Stomach (tissue), 9 donors: ENCODE measurements around the gene TRMT10C. TPM values are rescaled to one million over a fixed set of nuclear protein-coding genes. Genes with fewer than 3 reads are reported as not detected.

Source experiments
- DNase-seq, 2 donors: peaks; one replicate each; pipeline versions ENCODE4 v3.0.0 to v3.0.0-alpha.2; 2013 to 2019
- H3K27ac ChIP-seq, 5 donors: fragments of 200-600 bp in 4 of 5; sonication (generic) in 4 of 5; one replicate each; pipeline ENCODE4 v1.5.1; 2013 to 2019; ENCODE audit warnings: mild to moderate bottlenecking in 1 of 5, moderate library complexity in 1 of 5
- H3K27me3 ChIP-seq, 3 donors: fragments of 200-600 bp; sonication (generic); one replicate each; pipeline ENCODE4 v1.5.1; 2017 to 2019; ENCODE audit warnings: mixed run types in 1 of 3
- H3K36me3 ChIP-seq, 4 donors: fragments of 200-600 bp; sonication (generic); 1 replicate in 3 of 4; 2 replicates in 1 of 4; pipeline ENCODE4 v1.5.1; 2016 to 2019
- H3K4me1 ChIP-seq, 4 donors: fragments of 200-600 bp; sonication (generic); one replicate each; pipeline ENCODE4 v1.5.1; 2016 to 2019
- H3K4me3 ChIP-seq, 4 donors: fragments of 200-600 bp; sonication (generic) in 3 of 4; one replicate each; pipeline ENCODE4 v1.5.1; 2016 to 2019; ENCODE audit warnings: mild to moderate bottlenecking in 1 of 4
- H3K9me3 ChIP-seq, 4 donors: fragments of 200-600 bp; sonication (generic); one replicate each; pipeline ENCODE4 v1.5.1; 2016 to 2019
- EP300 ChIP-seq: sonication (generic); formaldehyde crosslinking; IDR thresholded peaks from one replicate; pipeline ENCODE4 v1.6.1; 2017; ENCODE audit warnings: antibody characterized with exemption
- POLR2A ChIP-seq, 4 donors: fragments of 450-650 bp; IDR thresholded peaks; one replicate each; pipeline ENCODE4 v1.6.1; 2016; ENCODE audit warnings: antibody characterized with exemption in 4 of 4, control low read depth in 2 of 4, mild to moderate bottlenecking in 1 of 4, moderate library complexity in 1 of 4
- POLR2AphosphoS5 ChIP-seq, 3 donors: sonication (generic); formaldehyde crosslinking; IDR thresholded peaks; one replicate each; pipeline ENCODE4 v1.6.1; 2016; ENCODE audit warnings: antibody characterized with exemption in 3 of 3
- WGBS, 5 donors: extraction: QIAGEN DNeasy Blood & Tissue Kit in 3 of 5; methylation state at CpG; one replicate each; pipeline versions ENCODE4 v1.1.5 to v1.1.7; 2013 to 2018; 5-methylcytosine and 5-hydroxymethylcytosine counted together
- intact Hi-C: fragments of 100-400 bp; cut with DNase I; formaldehyde crosslinking; loops from one replicate; pipeline ENCODE4 v1.15.1; 2023; ENCODE audit warnings: low total_unique reads
- polyA plus RNA-seq, 3 donors: library from polyadenylated mRNA; stranded (reverse); fragments of 200-250 nt; gene quantifications; one replicate each; pipeline ENCODE4 v1.2.3, GENCODE V29; 2013
- small RNA-seq, 4 donors: library from RNA; depleted of rRNA; stranded (forward); fragments of <200 nt; gene quantifications; one replicate each; pipeline ENCODE3, GENCODE V24; 2016
- total RNA-seq, 5 donors: library from RNA; depleted of rRNA; stranded (reverse); fragments of >200 nt; gene quantifications; one replicate each; pipeline versions ENCODE4 v1.1.0 to v1.2.3, GENCODE V29; 2014 to 2016
- TF ChIP-seq, protein P1 (sequence below), 7 experiments: fragments of 450-650 bp in 4 of 7; fragments of 200-600 bp in 3 of 7; sonication (generic) in 3 of 7; IDR thresholded peaks; one replicate each; pipeline ENCODE4 v1.5.1; 2016 to 2019; ENCODE audit warnings: antibody characterized with exemption in 7 of 7, control low read depth in 2 of 7, mild to moderate bottlenecking in 1 of 7
- donor health status: healthy with polysubstance abuse.
- donor health status: Bipolar disorder and iron deficiency.
- donor health status: healthy.

The TRMT10C gene
- total and polyA plus RNA-seq, 8 donors: 1.4 to 33.6 (median 14.2) TPM

GRCh38 chr3:101615525-101615924 lies 53.9 kb downstream of the TRMT10C start:
- TF ChIP-seq, protein P1, sequence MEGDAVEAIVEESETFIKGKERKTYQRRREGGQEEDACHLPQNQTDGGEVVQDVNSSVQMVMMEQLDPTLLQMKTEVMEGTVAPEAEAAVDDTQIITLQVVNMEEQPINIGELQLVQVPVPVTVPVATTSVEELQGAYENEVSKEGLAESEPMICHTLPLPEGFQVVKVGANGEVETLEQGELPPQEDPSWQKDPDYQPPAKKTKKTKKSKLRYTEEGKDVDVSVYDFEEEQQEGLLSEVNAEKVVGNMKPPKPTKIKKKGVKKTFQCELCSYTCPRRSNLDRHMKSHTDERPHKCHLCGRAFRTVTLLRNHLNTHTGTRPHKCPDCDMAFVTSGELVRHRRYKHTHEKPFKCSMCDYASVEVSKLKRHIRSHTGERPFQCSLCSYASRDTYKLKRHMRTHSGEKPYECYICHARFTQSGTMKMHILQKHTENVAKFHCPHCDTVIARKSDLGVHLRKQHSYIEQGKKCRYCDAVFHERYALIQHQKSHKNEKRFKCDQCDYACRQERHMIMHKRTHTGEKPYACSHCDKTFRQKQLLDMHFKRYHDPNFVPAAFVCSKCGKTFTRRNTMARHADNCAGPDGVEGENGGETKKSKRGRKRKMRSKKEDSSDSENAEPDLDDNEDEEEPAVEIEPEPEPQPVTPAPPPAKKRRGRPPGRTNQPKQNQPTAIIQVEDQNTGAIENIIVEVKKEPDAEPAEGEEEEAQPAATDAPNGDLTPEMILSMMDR (IDR thresholded peaks at IDR 0.05): no peak
- no peak for TF ChIP-seq EP300
- TF ChIP-seq POLR2A (IDR thresholded peaks at IDR 0.05): no peak
- TF ChIP-seq POLR2AphosphoS5 (IDR thresholded peaks at IDR 0.05): no peak
- no peak overlapping the region for H3K27ac ChIP-seq
- peaks cover 0 to 4% (median 0%) of the 10 kb centered on the region in 4 donors for H3K9me3 ChIP-seq
- DNase-seq: no peak
- H3K36me3 ChIP-seq: no peaks in the 10 kb centered on the region
- H3K4me1 ChIP-seq: no peaks in the 10 kb centered on the region
- H3K4me3 ChIP-seq: no peak overlapping the region
- no peaks in the 10 kb centered on the region for H3K27me3 ChIP-seq
- 91 to 98% (median 95%) methylated on average over 6 of the region's 6 CpGs for WGBS, 5 donors
- intact Hi-C loops: no loop called here

Small RNA genes within 50 kb of the gene (small RNA-seq; reads per million reads assigned to genes)
- 0 reads per million in 4 donors for gene RNU6-1256P

Other genes with a start within 250 kb of the TRMT10C start
- 1 to 10 TPM in 1 of 5 donors, under 1 TPM in 4; under 0.01 to 2.3 (median 0.43) TPM for gene IMPG2, start 241.3 kb upstream of the TRMT10C start, total RNA-seq
- gene IMPG2, start 241.3 kb upstream of the TRMT10C start, polyA plus RNA-seq: under 1 TPM in 1 of 3 donors, not detected in 2; 0.05 TPM
- 10 to 100 TPM in 4 of 5 donors, 1 to 10 TPM in 1; 1.4 to 93.1 (median 29.8) TPM for gene SENP7, start 48.7 kb upstream of the TRMT10C start, total RNA-seq
- 1 to 10 TPM; 3.1 to 7.3 (median 3.8) TPM for gene SENP7, start 48.7 kb upstream of the TRMT10C start, polyA plus RNA-seq
- gene PCNP, start 12.3 kb downstream of the TRMT10C start, total RNA-seq: 100 to 1,000 TPM in 1 of 5 donors, 10 to 100 TPM in 4; 21.7 to 163 (median 88.1) TPM
- 100 to 1,000 TPM in 1 of 3 donors, 10 to 100 TPM in 2; 81.9 to 160 (median 86.7) TPM for gene PCNP, start 12.3 kb downstream of the TRMT10C start, polyA plus RNA-seq
- gene ZBTB11, start 115.3 kb downstream of the TRMT10C start, total RNA-seq: 10 to 100 TPM in 4 of 5 donors, 1 to 10 TPM in 1; 6.7 to 31.2 (median 28.3) TPM
- gene ZBTB11, start 115.3 kb downstream of the TRMT10C start, polyA plus RNA-seq: 1 to 10 TPM; 2.8 to 6.1 (median 4.7) TPM
- 1,000 to 10,000 TPM in 3 of 5 donors, 100 to 1,000 TPM in 2; 461 to 3,349 (median 1,224) TPM for gene RPL24, start 124.8 kb downstream of the TRMT10C start, total RNA-seq
- 1,000 to 10,000 TPM; 2,450 to 3,453 (median 2,754) TPM for gene RPL24, start 124.8 kb downstream of the TRMT10C start, polyA plus RNA-seq
- 10 to 100 TPM in 2 of 5 donors, 1 to 10 TPM in 3; 1.4 to 19.6 (median 7.6) TPM for gene CEP97, start 162.7 kb downstream of the TRMT10C start, total RNA-seq
- gene CEP97, start 162.7 kb downstream of the TRMT10C start, polyA plus RNA-seq: 1 to 10 TPM in 1 of 3 donors, under 1 TPM in 2; 0.31 to 1.2 (median 0.98) TPM
- 10 to 100 TPM in 3 of 5 donors, 1 to 10 TPM in 1, under 1 TPM in 1; 0.58 to 43.2 (median 10.1) TPM for gene NXPE3, start 217.3 kb downstream of the TRMT10C start, total RNA-seq
- 1 to 10 TPM; 2.2 to 3.7 (median 3.1) TPM for gene NXPE3, start 217.3 kb downstream of the TRMT10C start, polyA plus RNA-seq